GM19193 (cell line): ENCODE results near the gene IRS1.

ENCODE experiments used
- POLR2A ChIP-seq: IDR thresholded peaks from 4 replicates; pipeline ENCODE4 v1.6.1; 2011; ENCODE audit not compliant: insufficient read depth, insufficient read length; ENCODE audit errors: extremely low read depth

The IRS1 gene

DNA sequence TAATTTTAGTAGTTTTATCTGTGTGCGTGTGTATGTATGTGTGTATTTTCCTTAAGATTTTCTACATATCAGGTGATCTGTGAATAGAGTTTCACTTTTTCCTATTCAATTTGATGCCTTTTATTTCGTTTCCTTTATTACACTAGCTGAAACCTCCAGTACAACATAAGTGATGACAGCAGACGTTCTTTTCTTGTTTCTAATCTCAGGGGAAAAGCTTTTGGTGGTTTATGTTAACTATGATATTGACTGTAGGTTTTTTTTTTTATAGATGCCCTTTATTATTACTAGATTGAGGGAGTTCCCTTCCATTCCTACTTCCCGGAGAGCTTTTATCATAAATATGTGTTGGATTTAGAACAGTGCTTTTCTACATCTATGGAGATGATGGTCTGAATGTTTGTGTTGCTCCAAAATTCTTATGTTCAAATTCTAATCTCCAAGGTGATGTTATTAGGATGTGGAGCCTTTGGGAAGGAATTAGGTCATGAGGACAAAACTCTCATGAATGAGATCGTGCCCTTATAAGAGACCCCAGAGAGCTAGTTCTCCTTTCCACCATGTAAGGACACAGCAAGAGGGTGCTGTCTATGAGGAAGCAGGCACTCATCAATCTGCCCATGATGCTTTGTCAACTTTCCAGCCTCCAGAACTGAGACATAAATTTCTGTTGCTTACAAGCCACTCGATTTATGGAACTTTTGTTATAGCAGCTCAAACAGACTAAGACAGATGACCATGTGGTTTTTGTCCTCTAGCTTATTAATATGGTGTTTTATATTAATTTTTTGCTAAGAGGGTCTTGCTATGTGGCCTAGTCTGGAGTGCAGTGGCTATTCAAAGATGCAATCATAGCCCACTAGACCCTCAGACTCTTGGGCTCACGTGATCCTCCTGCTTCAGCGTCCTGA, 30.4 kb upstream of the IRS1 start:
- no peak for TF ChIP-seq POLR2A

- no peak for TF ChIP-seq POLR2A
Measured at GRCh38 chr2:226828191-226828590, 28.6 kb upstream of the IRS1 start.

DNA sequence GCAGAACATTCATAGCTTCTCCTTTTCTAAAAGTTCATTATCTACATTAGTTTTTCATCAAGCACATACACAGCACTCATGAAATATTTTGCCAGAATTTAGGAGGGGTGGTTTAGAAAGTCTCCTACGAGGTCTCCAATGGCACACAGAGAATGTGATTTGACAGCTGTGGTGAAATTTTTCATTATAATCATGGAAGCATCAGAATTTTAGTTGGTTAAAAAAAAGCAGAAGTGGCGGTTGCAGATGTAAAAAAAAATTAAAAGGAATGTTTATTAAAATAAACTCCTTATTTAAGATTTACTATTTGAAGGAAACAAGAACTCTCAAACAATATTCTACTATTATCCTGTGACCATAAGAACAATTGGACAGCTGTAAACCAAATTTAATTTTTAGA, 25.4 kb upstream of the IRS1 start:
- no peak for TF ChIP-seq POLR2A

- no peak for TF ChIP-seq POLR2A
Measured at GRCh38 chr2:226818930-226819329, 19.3 kb upstream of the IRS1 start.

DNA sequence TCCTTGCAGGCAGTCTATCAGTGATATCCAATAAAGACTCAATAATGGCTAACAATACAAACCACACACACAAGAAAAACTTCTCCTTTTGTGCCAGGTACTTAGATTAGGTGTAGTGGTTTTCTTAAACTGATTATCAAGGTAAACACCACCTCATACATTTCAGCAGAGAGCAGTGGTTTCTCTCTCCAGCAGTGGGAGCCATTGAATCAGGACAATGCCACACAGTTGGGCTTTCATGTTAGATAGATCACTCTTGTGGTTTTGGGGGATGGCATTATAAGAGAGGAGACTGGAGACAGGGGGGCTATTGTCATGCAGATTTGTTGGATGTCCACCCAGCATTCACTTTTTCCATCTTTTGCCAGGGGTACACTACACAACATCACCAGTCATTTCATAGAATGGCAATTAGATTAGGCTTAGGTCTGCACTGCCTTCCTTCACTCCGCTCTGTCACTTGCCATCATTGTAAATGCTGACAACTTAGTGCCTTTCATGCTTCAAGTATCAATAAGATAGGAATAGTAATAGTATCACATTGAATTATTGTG, 13.6 kb upstream of the IRS1 start:
- no peak for TF ChIP-seq POLR2A

- TF ChIP-seq POLR2A: no peak
Measured at GRCh38 chr2:226803410-226803809, 3.8 kb upstream of the IRS1 start.

GRCh38 chr2:226802573-226802972, 3.0 kb upstream of the IRS1 start:
- no peak for TF ChIP-seq POLR2A

DNA sequence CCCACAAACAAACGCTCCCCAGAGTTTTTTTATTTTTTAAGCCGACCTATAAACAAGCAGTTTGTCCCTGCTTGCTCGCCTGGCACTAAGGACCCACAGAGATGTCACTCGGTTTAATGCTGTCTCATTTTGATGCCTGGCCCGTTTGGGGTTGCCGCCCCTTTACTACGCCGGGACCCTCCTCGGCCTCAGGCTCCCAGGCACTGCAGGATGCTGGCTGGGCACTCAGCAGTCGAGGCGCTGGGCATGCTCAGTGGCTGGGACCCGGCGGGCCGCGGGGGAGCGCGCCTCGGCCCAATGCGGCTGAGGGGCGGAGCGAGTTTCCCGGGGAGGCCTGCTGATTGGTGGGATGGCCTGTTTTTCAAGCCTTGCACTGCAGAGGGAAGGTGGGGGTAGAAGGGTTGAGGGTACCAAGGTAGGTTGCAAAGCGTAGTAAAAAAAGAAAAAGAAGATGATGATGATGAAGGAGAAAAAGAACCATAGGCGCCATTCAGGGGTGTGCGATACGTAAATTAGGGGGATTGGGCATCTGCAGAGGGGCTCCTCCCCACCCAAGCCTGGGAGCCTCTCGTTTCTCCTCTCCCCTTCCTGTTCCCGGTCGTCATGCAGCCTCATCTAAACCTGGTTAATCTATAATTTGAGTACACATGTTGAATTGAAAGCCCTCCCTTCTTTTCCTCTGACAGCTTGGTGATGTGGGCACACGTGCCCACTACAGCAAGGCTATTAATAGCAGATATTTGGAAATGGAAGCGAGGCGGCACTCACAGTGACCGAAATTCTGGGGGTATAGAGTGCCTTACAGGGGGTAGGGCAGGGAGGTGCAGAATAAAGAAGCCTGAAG, 1.5 kb upstream of the IRS1 start:
- peak; percentile 41 for TF ChIP-seq POLR2A

DNA sequence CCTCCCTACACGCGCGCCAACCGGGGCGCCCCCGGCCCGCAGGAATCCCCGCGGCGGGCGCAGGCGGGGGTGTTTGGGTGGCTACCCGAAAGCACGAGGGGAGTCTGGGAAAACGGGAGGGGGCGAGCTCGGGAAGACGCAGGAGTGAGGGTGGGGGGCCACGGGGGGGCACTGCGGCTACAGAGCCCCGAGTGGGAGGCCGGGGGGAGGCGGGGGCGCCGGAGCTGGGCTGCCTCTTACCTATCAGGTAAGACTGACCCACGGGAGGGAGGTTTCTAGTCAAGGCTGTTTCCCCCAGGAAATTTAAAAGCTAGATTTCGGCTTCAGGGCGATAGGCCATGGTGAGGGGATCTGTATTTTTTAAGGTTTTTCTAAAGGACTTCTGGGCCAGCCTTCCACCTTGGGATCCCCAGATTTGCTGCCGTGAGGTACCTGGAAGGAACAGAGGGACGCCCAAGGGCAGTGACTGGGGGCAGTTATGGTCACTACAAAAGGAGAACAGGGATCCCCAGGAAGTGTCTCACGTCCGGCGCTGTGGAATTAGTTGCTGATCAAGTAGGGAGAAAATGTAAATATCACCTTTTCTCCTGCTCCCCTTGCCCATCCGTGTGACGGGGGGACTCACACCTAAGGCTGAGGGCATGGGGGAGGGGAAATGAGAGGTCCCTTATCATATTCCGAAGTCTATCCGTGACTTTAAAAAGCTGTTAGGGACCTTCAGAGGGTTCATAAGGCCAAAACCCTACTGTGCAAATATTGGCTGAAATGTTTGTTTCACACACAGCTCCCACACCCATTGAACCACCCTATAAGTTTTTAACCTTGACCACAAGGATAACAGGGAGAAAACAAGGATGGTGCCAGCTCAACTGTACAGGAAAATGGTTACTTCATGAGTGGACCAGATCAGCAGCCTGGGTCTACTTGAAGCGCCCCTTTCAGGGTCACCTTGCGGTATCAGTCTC, 638 bp upstream of the IRS1 start:
- no peak for TF ChIP-seq POLR2A

DNA sequence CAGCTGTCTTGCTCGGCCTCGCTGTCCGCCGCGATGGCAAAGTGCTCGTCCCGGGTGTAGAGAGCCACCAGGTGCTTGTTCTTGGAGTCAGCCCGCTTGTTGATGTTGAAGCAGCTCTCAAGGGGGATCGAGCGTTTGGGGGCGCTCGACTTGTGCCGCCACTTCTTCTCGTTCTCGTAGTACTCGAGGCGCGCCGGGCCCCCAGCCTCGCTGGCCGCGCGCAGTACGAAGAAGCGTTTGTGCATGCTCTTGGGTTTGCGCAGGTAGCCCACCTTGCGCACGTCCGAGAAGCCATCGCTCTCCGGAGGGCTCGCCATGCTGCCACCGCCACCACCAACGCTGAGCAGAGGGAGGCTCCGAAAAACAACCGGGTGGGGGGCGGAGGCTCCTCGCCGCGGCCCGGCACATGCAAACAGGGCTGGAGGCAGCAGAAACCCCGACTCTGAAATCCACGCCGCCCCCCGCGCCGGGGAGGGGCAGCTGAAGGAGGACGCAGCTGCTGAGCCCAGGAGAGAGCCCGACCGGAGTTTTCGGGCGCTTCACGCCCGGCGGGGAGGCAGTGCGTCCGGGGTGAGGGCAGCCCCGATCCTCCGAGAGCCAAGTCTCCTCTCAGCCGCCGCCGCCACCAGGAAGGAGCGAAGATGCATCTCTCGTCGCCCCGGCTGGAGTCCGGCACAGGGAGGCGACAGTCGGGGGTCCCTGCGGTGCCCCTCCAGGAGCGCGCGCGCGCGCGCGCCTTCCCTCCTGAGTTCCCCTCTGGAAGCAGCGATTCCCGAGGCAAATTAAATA, 1.0 kb downstream of the IRS1 start:
- no peak for TF ChIP-seq POLR2A

GRCh38 chr2:226797989-226798421, 1.6 kb downstream of the IRS1 start:
- no peak for TF ChIP-seq POLR2A

GRCh38 chr2:226797289-226797988, 2.2 kb downstream of the IRS1 start:
- no peak for TF ChIP-seq POLR2A

- no peak for TF ChIP-seq POLR2A
Measured at GRCh38 chr2:226796840-226797288, 2.8 kb downstream of the IRS1 start.
